K562 (cell line): ENCODE measurements around the gene FTSJ3. TPM values are rescaled to one million over a fixed set of nuclear protein-coding genes. Genes with fewer than 3 reads are reported as not detected.
A peak's percentile ranks its signal among the peaks of the same experiment; 100 is the strongest.

Source experiments
- BCLAF1 ChIP-seq, 2 experiments: fragments of 450-650 bp in 1 of 2; IDR thresholded peaks; 2 replicates each; pipeline ENCODE4 v1.6.1; 2011 to 2017; ENCODE audit warnings: low read depth in 2 of 2, antibody characterized with exemption in 1 of 2, borderline replicate concordance in 1 of 2, low read length in 1 of 2, mild to moderate bottlenecking in 1 of 2, mixed read lengths in 1 of 2; ENCODE audit not compliant: control insufficient read depth in 1 of 2
- BHLHE40 ChIP-seq: IDR thresholded peaks from 2 replicates; pipeline ENCODE4 v1.6.1; 2011; ENCODE audit warnings: low read length, improper control_type of control experiment
- BRF2 ChIP-seq: IDR thresholded peaks from 3 replicates; pipeline ENCODE4 v1.6.1; 2011; ENCODE audit warnings: borderline replicate concordance, mild to moderate bottlenecking; ENCODE audit not compliant: insufficient read length, insufficient read depth
- DDX20 ChIP-seq: fragments of 450-650 bp; IDR thresholded peaks from 2 replicates; pipeline ENCODE4 v1.6.1; 2016; ENCODE audit warnings: missing genetic modification characterization, low read depth, mild to moderate bottlenecking, missing compliant biosample characterization, moderate library complexity
- ETS2 ChIP-seq: IDR thresholded peaks from 2 replicates; pipeline ENCODE4 v1.6.1; 2016; ENCODE audit warnings: borderline replicate concordance, missing genetic modification characterization, mild to moderate bottlenecking, moderate library complexity, missing compliant biosample characterization; ENCODE audit not compliant: poor library complexity, severe bottlenecking
- FOXO4 ChIP-seq: fragments of 450-650 bp; formaldehyde crosslinking; IDR thresholded peaks from 2 replicates; pipeline ENCODE4 v1.4.0; 2020; ENCODE audit warnings: mild to moderate bottlenecking, moderate library complexity
- HDAC1 ChIP-seq, 2 experiments: fragments of 450-650 bp; IDR thresholded peaks; 2 replicates each; pipeline ENCODE4 v1.6.1; 2016 to 2017; ENCODE audit warnings: inconsistent platforms in 1 of 2, mild to moderate bottlenecking in 1 of 2, moderate library complexity in 1 of 2
- KDM5B ChIP-seq: fragments of 200-600 bp; sonication (generic); IDR thresholded peaks from 2 replicates; pipeline ENCODE4 v1.6.1; 2012; ENCODE audit warnings: low read depth, mild to moderate bottlenecking, moderate library complexity, low read length, control low read depth, inconsistent platforms; ENCODE audit not compliant: insufficient replicate concordance
- KLF10 ChIP-seq: fragments of 250-450 bp; sonication (Bioruptor Pico); IDR thresholded peaks from 2 replicates; pipeline ENCODE4 v1.6.1; 2021; ENCODE audit warnings: matching md5 sums
- MECOM ChIP-seq: fragments of 250-450 bp; sonication (Bioruptor Pico); IDR thresholded peaks from 2 replicates; pipeline ENCODE4 v1.8.0; 2022; ENCODE audit warnings: inconsistent platforms
- MITF ChIP-seq: IDR thresholded peaks from 2 replicates; pipeline ENCODE4 v1.6.1; 2014; ENCODE audit warnings: antibody characterized with exemption
- RAD51 ChIP-seq: fragments of 450-650 bp; IDR thresholded peaks from 2 replicates; pipeline ENCODE4 v1.7.1; 2016; ENCODE audit warnings: low read depth, mild to moderate bottlenecking, borderline replicate concordance
- TCF15 ChIP-seq: fragments of 250-450 bp; sonication (Bioruptor Pico); IDR thresholded peaks from 2 replicates; pipeline ENCODE4 v1.8.0; 2022; ENCODE audit warnings: moderate library complexity, mild to moderate bottlenecking, inconsistent platforms
- TCF7 ChIP-seq: sonication (generic); IDR thresholded peaks from 2 replicates; pipeline ENCODE4 v1.6.1; 2016; ENCODE audit warnings: antibody characterized with exemption, borderline replicate concordance
- ZFP1 ChIP-seq: fragments of 450-650 bp; formaldehyde crosslinking; IDR thresholded peaks from 2 replicates; pipeline ENCODE4 v1.4.0; 2020; ENCODE audit warnings: mild to moderate bottlenecking, mixed read lengths
- ZNF274 ChIP-seq: IDR thresholded peaks from 2 replicates; pipeline ENCODE4 v1.6.1; 2011; ENCODE audit warnings: low read depth, mild to moderate bottlenecking, low read length, moderate library complexity, borderline replicate concordance
- ZNF589 ChIP-seq: fragments of 200-800 bp; sonication (Bioruptor generic); IDR thresholded peaks from 2 replicates; pipeline ENCODE4 v1.6.1; 2016; ENCODE audit warnings: low read depth, missing genetic modification characterization, missing compliant biosample characterization
- polyA plus RNA-seq, 8 experiments: library from polyadenylated mRNA; depleted of rRNA in 4 of 8; stranded (reverse) in 5 of 8; unstranded in 3 of 8; fragments of >200 nt; fragmentation: Nextera tagmentation in 2 of 8; fragmentation: Illumina TruSeq in 1 of 8; extraction: Ambion mirVana in 2 of 8; extraction: Trizol in 1 of 8; gene quantifications; 2 replicates each; pipeline versions ENCODE4 v1.2.1 to v1.2.3, GENCODE V29; 2011 to 2014; ENCODE audit warnings: inconsistent platforms in 1 of 8, missing spikeins in 1 of 8
- total RNA-seq, 7 experiments: library from RNA; depleted of rRNA in 6 of 7; stranded (reverse); fragments of >200 nt in 6 of 7; fragmentation: Illumina TruSeq in 2 of 7; extraction: Trizol in 2 of 7; gene quantifications; 2 replicates each; pipeline versions ENCODE4 v1.2.1 to v1.2.3, GENCODE V29; 2011 to 2021; ENCODE audit warnings: low replicate concordance in 1 of 7

The FTSJ3 gene
- total and polyA plus RNA-seq, 9 of the 15 experiments (the other 6 are each of a cell fraction or from before 2014, with no cell fraction given) = 18.0 to 65.6 (median 52.4) TPM

GRCh38 chr17:63842540-63843386 is 15.3 kb upstream of the FTSJ3 start, which contains the start of gene SMARCD2 (continued):
- TF ChIP-seq KDM5B (peak; percentile 45), BRF2 (no peak), TCF15 (CRISPR knock-in tag) (no peak), ZNF589 (peak; percentile 75; the same call in 1 of the 2 replicates), RAD51 (0 out of 2 replicates have a peak, but pooled peaks have one; percentile 27), MITF (no peak), FOXO4 (CRISPR knock-in tag) (0 out of 2 replicates have a peak, but pooled peaks have one; percentile 43), HDAC1 (IDR thresholded peaks at IDR 0.05) (peak; percentile 59 to 71; a peak in 3 of 4 replicates), BCLAF1 (IDR thresholded peaks at IDR 0.05; ENCODE audit: borderline replicate concordance in 1 of 2, control insufficient read depth in 1 of 2, low read depth in 2 of 2, low read length in 1 of 2) (peak in 1 of 2 experiments; percentile 69; a peak in 2 of 4 replicates), MECOM (peak; percentile 79), DDX20 (tag) (no peak), ZNF274 (no peak), ETS2 (tag) (peak; percentile 69), ZFP1 (CRISPR knock-in tag) (no peak), KLF10 (CRISPR knock-in tag) (no peak), BHLHE40 (peak; percentile 29; the same call in 1 of the 2 replicates), TCF7 (peak; percentile 72; the same call in 1 of the 2 replicates)
